Hematopoietic multipotent progenitor cell treated with erythropoietin and hydrocortisone succinate and interleukin-3 and kit ligand, for 6 days (in vitro differentiated cells): Measurements from ENCODE around the gene ZNF445.
"Not testable (repeated sequence)": the region's sequence is repeated elsewhere in the genome, so short reads cannot be mapped to it uniquely, and the experiment has no call there.

Experiments
- DNase-seq: peaks from one replicate; pipeline ENCODE4 v3.0.0-alpha.2; 2015

The ZNF445 gene

DNA sequence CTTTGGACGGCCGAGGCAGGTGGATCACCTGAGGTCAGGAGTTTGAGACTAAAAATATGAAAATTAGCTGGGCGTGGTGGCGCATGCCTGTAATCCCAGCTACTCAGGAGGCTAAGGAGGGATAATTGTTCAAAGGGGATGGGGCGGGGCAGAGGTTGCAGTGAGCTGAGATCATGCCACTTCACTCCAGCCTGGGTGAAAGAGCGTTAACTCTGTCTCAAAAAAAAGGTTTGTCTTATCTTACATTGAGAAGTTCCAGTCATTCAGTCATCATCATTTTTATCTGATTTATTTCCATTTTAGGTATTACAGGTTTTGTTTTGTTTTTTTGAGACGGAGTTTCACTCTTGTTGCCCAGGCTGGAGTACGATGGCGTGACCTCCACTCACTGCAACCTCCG is 2.6 kb downstream of the ZNF445 start:
- peak; percentile 27 for DNase-seq

DNA sequence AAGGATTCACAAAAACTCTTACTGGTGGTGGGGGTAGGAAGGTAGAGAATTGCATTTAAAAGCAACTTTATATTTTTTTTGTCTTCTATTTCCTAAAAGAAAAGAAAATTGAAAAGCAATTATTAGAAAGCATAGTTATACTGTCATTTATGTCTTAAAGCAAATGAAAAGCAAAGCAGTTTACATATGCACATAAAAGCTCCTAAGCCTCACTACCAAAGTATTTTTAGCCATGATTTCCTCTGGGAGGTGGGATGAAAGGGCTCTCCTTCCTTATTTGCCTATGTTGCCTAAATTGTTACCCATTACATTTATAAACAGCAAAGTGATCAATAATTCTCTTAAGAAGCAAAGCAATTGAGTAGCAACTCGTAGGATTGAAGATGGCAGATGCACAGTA is 7.0 kb downstream of the ZNF445 start:
- DNase-seq, result no peak

DNA sequence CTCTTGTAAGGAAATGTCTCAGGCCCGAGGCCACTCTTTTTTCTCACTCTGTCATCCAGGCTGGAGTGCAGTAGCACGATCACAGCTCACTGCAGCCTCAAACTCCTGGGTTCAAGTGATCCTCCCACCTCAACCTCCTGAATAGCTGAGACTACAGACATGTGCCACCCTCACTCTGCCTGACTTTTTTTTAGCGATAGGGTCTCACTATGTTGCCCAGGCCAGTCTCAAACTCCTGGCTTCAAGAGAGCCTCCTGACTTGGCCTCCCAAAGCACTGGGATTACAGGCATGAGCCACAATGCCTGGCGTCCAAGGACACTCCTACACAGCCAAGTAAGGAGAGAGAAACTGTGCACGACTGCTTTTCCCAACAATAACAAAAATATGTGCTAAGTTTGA is 7.6 kb downstream of the ZNF445 start:
- DNase-seq, result no peak

DNA sequence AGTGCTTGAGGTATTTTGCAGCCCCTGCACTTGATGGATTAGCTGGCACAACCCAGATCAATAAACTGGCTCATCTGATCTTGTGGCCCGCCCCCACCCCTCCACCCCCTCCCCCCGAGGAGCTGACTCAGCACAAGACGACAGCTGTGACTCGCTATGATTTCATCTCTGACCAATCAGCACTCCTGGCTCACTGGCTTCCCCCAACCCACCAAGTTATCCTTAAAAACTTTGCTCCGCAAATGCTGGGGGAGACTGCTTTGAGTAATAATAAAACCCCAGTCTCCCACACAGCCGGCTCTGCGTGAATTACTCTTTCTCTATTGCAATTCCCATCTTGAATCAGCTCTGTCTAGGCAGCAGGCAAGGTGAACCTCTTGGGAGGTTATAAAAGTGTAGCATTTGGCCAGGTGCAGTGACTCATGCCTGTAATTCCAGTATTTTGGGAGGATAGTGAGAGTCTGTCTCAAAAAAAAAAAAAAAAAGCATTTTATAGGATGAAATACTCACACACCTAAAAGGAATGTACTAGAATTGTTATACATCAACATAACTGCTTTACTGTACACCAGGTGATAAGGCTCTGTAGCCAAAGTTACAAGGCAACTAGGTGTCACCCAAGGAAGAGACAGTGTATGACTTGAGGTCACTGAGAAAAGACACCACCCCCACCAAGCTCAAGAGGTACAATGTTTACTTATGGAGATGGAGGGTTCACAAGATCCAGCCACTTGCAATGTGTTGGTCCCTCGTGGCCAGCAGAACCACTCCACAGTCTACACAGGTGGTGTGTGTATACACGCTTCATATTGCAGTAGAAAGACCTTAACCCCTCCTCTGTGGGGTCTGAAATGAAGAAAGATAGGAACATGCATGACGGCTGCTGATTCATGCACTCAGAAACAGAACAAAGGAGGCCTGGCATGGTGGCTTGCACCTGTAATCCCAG is 8.6 kb downstream of the ZNF445 start:
- DNase-seq, result peak; percentile 41

DNA sequence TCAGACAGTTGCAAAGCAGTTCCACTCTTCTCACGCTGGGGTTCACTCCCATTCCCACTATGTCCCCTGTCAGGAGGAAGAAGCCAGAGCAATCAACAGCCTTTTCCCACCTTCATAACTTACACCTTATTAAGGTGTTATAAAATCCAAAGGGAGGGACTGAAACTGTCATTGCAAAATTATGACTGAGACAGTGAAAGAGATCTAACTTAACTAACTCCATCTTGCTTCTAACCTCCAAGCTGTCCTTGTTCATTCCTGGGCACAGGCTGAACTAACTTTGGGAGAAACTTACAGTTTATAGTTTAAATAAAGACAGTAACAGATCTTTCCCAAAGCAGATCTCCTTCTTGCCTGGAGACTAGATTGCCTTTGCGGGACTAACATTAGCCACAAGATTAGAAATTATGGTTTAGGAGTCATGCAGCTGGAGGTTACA is 9.4 kb downstream of the ZNF445 start:
- not testable (repeated sequence) for DNase-seq

DNA sequence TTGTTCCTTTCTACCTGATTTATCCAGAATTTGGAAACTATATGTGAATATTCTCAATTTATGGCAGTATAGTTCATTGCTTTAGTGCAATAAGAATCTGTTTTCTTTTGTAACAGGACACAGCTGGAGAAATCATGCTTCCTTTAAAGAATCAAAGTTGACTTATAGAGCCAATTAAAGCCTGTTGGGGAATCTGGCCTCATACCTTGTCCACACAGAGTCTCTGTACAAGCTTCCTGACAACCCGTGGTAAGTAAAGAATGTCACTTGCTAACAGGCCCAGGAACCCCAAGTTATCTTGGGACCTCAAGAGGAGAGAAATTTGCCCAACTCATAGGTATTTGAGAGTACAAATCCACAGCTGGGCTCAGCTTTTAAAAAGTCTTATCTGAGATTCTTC is 10.2 kb downstream of the ZNF445 start:
- DNase-seq, result no peak

DNA sequence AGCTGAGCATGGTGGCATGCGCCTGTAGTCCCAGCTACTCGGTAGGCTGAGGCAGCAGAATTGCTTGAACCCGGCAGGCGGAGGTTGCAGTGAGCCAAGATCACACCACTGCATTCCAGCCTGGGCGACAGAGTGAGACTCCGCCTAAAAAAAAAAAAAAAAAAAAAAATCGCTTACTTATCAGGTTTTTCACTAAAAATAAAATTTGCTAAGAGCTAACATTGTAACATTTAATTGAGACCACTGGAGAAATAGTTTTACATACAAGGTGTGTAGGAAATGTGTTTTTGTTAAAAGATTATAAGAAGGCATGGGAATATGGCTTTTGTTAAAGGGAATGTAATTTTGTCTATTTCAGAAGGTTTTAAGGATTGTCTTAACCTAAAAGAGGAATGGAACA is 12.6 kb downstream of the ZNF445 start:
- not testable (repeated sequence) for DNase-seq

DNA sequence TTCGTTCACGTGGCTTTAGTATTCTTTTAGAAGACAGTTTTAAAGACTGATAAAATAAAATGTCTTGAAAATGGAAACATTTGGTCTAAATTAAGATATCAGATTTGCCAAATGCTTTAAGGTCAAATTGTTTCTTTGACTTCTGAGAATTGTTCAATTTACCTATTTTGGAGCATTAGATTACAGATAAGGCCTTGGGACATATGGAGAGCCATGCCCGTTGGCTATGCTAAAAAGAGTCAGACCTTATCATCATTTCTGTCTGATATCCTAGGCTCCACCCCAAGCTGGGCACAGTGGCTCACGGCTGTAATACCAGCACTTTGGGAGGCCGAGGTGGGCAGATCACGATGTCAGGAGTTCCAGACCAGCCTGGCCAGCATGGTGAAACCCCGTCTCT is 13.0 kb downstream of the ZNF445 start:
- DNase-seq, result no peak

DNA sequence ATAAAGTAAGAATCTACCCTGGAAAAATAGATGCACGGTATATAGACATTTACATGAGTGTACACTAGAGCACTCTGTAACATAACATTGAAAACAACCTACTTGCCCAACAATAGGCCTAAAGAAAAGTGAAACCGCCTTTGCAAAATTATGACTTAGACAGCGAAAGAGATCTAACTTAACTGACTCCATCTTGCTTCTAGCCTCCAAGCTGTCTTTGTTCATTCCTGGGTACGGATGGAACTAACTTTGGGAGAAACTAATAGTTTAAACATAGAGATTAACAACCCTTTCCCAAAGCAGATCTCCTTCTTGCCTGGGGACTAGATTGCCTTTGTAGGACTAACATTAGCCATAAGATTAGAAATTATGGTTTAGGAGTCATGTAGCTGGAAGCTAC is 17.4 kb downstream of the ZNF445 start:
- DNase-seq, result not testable (repeated sequence)

DNA sequence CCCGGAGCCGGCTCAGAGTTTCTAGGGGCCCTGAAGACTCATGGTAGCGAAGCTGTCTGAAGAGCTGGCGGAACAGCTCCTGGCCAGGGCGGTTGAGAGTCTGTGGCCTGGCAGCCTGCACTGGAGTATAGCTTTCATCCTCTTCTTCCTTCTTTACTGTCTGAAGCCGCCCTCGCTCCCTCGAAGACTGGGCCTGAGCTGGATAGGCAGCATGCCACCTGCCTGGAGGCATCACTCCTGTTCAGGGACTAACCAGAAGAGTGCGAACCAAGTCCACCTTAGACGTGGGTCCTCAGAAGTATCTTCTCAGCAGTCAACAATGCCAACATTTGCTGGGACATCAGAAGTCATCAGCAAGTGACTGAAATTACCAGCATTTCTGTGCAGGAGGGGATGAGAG is 22.2 kb downstream of the ZNF445 start:
- DNase-seq, result no peak

DNA sequence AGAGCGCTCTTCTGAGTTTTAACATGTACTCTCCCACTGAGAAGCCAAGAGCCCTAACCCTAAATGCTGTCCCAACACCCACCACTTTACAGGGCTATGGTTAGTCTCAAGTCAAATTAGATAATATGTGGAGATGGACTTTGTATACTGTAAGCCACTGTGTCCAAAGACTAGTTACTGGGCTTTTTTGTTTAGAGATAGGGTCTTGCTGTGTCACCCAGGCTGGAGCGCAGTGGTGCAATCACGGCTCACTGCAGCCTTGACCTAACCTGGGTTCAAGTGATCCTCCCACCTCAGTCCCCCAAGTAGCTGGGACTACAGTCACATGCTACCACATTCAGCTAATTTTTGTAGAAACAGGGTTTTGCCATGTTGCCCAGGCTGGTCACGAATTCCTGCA is 23.2 kb downstream of the ZNF445 start:
- DNase-seq, result no peak

DNA sequence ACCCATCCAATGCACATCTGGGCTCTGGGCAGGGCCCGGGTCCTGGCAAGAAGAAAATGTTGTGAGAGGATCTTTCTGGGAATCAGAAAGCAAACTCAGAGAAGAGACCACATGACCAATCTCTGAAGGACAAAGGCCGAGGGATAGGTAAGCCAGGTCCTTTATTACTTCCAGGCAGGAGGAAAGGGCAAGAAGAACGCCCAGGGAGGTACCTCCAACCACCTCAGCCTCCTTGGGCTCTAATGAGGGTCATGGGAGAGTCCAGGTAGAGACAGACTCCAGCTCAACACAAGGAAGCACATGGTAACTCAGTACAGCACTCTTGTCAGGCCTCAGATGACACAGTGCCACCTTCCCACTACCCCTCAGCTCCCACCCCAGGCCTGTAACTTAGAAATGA is 26.0 kb downstream of the ZNF445 start:
- no peak for DNase-seq

DNA sequence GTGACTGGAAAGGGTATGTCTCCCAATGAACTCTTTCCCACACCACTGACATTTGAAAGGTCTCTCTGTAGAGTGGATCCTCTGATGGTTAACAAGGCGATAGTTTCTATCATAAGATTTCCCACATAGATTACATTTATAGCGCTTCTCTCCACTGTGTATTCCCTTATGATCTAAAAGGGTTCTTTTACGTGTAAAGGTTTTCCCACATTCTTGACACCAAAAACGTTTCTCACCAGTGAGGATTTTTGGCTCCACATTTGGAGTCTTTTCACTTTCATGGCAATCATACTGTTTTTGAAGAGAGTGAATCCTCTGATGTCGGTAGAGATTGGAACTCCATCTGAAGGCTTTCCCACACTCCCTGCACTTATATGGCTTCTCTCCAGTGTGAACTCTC is 30.5 kb downstream of the ZNF445 start:
- no peak for DNase-seq

DNA sequence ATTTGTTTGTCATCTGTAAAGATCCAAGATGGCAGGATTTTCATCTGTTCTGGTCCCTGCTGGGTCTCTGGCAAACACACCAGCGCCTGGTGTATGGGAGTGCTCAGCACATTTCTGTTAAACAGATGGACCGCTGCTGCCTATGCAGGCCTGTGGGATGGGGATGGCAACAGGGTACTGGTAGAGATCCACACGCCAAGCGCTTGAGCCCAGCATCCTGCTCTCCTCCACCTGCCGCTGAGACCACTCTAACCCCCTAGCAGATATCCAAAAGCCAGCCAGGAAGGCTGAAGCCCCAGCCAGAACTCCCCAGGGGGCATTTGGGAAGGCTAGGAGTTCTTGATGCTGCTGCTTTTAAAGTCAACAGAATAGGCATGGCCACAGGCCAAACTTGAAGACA is 31.7 kb downstream of the ZNF445 start:
- no peak for DNase-seq

DNA sequence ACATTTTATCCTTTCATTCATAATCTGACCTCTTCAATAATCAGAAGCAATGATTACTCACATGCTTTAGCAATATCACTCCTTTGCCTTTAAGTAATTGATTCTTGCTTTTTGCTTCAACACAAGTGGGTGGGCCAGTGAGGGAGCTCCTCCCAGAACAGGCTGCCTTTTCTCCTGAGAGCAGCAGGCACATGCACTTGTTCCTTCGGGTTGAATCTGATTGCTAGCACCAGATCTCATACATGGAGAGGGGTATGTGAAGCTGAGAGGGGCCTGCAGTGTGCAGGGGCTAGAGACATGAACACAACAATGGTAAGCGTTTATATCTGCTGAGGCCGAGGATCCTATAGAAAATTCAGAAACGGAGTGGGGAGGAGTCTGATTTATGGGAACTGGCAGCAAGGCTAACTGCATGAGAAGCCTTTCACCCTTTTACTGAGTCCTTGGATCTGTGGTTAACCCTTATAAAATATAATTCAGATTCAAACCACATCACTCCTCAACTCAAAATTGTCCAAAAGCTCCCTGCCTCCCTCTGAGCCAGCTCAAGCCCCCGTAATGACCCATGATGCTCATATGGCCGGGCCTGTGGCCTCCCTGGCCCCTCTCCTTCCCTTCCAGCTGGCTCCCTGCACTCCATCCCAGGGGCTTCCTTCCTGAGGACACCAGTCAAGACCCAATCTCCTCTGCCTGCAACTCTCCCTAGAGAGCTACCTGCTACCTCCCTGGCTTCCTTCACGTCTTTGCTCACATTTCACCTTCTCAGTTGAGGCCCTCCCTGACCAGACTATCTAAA is 32.4 kb downstream of the ZNF445 start:
- no peak for DNase-seq

DNA sequence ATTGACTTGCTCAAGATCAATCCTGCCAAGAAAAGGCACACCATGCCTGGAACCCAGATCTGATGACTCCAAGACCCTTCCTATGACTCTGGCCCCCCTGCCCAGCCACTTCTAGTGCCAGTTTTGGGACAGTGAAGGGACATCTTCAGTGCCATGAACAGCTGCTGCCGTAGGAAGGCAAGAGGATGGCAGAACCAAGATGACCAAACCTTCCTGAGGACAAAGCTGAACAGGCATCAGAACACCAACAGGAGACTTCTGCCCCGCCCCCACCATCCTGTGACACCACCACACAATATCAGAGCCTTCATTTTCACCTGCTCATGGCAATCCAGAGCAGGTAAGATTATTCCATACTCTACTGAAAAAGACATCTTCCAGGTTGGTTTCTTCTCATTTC is 33.0 kb downstream of the ZNF445 start:
- DNase-seq, result no peak

DNA sequence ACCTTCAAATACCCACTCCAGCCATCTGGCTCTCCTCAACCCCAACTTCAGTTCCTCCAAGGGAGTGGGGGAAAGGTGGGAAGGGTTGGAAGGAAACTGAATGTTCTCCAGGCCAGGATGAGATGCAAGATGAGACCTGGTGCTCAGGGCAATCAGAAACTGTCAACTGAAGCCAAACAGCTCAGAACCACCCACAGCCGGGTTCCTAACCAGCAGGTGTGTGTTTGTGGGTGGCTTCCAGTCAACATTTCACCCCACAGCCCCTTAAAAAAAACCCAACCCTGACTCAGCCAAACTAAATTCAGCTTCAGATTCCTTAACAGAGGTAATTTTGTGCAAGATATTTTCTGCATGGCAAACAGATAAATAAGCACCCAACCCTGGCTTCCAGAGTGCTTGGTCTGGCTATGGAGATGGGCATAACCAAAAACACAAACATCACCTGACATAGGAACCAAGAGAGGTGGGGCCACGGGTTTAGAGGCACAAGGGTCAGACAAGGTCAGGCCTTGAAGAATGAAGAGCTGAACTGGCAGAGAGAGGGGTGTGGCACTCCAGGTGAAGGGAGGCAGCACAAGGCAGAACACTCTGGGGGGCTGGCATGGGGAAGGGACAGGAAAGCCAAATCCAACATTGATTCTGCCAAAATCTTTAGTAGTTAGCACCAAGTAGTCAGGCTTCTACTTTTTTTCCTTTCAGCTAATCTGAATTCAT is 34.7 kb downstream of the ZNF445 start:
- DNase-seq, result peak; percentile 18

DNA sequence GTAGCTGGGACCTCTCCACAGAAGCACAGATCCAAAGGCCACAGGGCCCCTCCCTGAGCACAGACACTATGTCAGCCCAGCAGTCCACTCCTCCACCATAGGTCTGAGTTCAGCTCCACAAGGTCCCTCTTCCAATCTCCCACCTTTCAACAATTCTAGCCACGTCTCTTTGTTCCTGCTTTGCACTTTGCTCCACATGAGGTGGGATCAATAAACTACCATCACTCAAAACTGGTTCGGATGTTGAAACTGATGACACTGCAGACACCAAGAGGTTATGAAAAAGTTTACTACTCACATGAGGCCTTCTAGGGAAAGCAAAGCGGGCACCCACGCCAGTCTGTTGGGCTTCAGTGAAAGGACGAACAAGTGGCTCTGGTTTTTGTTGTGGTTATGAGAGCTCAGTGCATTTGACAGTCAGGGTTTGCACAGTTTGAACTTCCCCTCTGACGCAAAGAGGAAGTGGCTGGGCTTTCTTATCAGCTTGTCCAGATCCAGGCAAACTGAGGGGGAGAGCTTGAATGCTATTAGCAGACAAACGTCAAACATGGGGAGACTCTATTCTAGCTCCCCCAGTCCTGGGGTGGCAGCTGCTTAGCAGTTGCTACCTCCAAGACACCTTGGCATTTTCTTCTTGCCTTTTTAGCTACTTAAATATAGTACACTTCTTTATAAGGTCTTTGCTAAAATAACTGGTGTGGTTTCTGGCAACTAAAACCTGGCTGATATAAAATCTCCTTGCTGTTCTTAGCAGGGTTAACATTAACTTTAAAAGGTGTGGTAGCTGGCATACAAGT is 37.8 kb downstream of the ZNF445 start:
- DNase-seq, result peak; percentile 98

DNA sequence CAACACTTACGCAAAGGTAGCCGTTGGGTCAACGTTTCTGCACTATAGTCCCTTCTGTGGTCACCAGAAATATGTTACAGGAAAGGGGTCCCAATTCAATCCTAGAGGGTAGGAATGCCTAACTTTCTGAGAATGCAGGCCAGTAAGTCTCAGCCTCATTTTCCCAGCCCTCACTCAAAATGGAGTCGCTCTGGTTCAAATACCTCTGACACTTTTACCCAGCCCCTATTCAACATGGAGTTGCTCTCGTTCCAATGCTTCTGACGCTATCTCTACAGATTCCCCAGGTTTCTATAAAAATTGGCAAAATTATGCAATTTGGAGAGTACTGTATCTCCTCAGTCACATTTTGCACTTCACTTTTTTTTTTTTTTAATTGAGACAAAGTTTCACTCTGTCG is 39.7 kb downstream of the ZNF445 start:
- no peak for DNase-seq

DNA sequence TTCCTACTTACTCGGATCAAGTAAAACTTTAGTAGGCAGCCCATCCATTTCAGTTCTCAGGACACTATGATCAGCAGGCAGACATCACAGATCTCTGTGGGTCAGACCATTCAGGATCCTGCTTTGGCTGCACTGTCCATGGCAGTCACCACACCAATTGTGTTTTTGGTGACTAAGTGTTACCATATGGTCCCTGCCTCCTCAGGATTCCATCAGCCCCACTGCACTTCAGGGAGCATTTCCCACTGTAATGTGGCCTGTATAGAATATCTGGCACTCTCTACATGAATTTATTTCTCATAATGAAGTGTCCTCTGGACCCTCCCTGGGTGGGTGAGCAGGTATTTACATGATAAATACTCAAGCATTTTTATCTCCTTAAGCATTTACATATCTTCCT is 41.3 kb downstream of the ZNF445 start:
- DNase-seq, result no peak

DNA sequence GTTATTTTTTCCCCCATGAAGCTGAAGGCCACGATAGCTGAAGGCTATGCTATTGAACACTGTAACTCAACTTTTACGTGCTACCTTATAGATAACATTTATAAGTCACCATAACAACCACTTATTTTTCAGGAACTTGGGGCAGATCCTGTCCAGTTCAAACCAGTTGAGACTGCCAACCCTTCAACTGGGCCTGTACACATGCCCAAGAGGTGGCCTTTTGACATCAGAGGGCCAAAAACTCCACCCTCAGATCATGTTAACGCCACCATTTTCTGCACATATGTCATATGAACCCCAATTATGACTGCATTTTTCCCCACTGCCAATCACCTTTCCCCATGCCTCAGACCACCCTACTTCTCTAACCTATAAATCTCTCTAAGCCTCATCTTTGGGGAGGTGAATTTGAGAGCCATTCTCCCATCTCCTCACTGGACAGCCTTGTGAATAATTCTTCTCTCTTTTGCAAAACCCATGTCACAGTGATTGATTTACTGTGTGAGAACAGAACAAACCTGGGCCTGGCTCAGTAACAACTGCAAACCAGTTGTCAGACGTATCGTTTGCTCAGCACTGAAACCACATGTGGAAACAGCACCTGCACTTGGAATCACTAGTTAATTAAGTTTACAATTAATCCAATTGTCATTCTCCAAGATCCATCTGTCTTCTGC is 42.5 kb downstream of the ZNF445 start:
- DNase-seq, result no peak

DNA sequence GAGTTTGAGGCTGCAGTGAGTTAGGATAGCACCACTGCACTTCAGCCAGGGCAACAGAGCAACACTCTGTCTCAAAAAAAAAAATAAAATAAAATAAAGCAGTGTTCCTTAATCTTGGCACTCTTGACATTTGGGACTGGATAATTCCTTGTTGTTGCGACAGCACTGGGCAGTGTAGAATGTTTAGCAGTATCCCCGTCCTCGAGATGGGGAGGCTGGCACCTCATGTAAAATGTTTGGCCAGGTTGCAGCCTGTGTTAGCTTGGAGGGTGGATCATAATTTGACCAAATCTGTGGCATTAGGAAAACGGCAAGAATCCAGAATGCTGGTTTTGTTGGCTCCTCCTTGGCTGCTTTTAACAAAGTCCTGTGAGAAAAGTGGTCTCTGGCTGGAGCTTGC is 47.0 kb downstream of the ZNF445 start:
- no peak for DNase-seq
